OCI-LY3 (cell line): Measurements from ENCODE around the gene CACNA1G.

Experiments used
- CTCF ChIP-seq: fragments of 200-600, 300-600 bp; sonication (generic); IDR thresholded peaks from 2 replicates; pipeline ENCODE4 v1.5.1; 2014; ENCODE audit warnings: antibody characterized with exemption, low read length, low read depth
- EZH2phosphoT487 ChIP-seq: fragments of 200-600 bp; shearing (Covaris generic); IDR thresholded peaks from 2 replicates; pipeline ENCODE4 v1.6.1; 2018; ENCODE audit warnings: antibody characterized with exemption, mixed run types, low read depth

GRCh38 chr17:50563092-50563511 is 2.6 kb downstream of the CACNA1G start:
- TF ChIP-seq CTCF (no peak), EZH2phosphoT487 (no peak)
